Lung (tissue), 12 donors: ENCODE measurements around the gene RASGRP3. TPM values are rescaled to one million over a fixed set of nuclear protein-coding genes. Genes with fewer than 3 reads are reported as not detected.

Experiments
- ATAC-seq: fragments of 200-7000 bp; cut with Tn5 transposase; one replicate; pipeline ENCODE4 v1.9.1; 2020; ENCODE audit warnings: moderate number of reproducible peaks; ENCODE audit not compliant: insufficient read depth, low FRiP score
- DNase-seq, 3 donors: peaks; one replicate each; pipeline ENCODE4 v3.0.0-alpha.2; 2013 to 2017
- H3K27ac ChIP-seq, 2 donors: one replicate each; pipeline ENCODE4 v1.5.1; 2013; ENCODE audit warnings: mild to moderate bottlenecking in 2 of 2, moderate library complexity in 2 of 2, control low read depth in 1 of 2, inconsistent platforms in 1 of 2, low read depth in 1 of 2, low read length in 1 of 2
- H3K27me3 ChIP-seq, 3 donors: one replicate each; pipeline ENCODE4 v1.5.1; 2013; ENCODE audit warnings: low read length in 2 of 3; ENCODE audit not compliant: control insufficient read depth in 3 of 3, insufficient read depth in 3 of 3
- H3K36me3 ChIP-seq, 4 donors: one replicate each; pipeline ENCODE4 v1.5.1; 2013; ENCODE audit warnings: low read length in 4 of 4, mild to moderate bottlenecking in 1 of 4, moderate library complexity in 1 of 4; ENCODE audit not compliant: control insufficient read depth in 4 of 4, insufficient read depth in 4 of 4
- H3K4me1 ChIP-seq, 5 donors: one replicate each; pipeline ENCODE4 v1.5.1; 2013; ENCODE audit warnings: low read length in 5 of 5, mild to moderate bottlenecking in 2 of 5, moderate library complexity in 1 of 5; ENCODE audit not compliant: control insufficient read depth in 5 of 5, insufficient read depth in 5 of 5
- H3K4me3 ChIP-seq: one replicate; pipeline ENCODE4 v1.5.1; 2013; ENCODE audit warnings: mild to moderate bottlenecking, control low read depth, moderate library complexity
- H3K9ac ChIP-seq, 2 donors: one replicate each; pipeline ENCODE4 v1.5.1; 2013; ENCODE audit warnings: low read length in 2 of 2, control low read depth in 1 of 2; ENCODE audit not compliant: insufficient read depth in 1 of 2
- H3K9me3 ChIP-seq, 4 donors: one replicate each; pipeline ENCODE4 v1.5.1; 2013; ENCODE audit warnings: low read length in 3 of 4, mild to moderate bottlenecking in 1 of 4, moderate library complexity in 1 of 4; ENCODE audit not compliant: control insufficient read depth in 4 of 4, insufficient read depth in 3 of 4
- WGBS, 2 donors: extraction: QIAGEN DNeasy Blood & Tissue Kit; methylation state at CpG; one replicate each; pipeline ENCODE4 v1.1.7; 2013; 5-methylcytosine and 5-hydroxymethylcytosine counted together
- polyA plus RNA-seq, 2 donors: library from polyadenylated mRNA; stranded (reverse); fragments of 200-250 nt; gene quantifications; one replicate each; pipeline ENCODE4 v1.2.1, GENCODE V29; 2013
- total RNA-seq, 2 donors: library from RNA; depleted of rRNA in 1 of 2; stranded (reverse); fragments of >200 nt in 1 of 2; gene quantifications; one replicate each; pipeline ENCODE4 v1.2.1, GENCODE V29; 2014 to 2021
- TF ChIP-seq, protein P1 (sequence below): IDR thresholded peaks from 2 replicates; pipeline ENCODE4 v1.5.1; 2012; ENCODE audit warnings: mild to moderate bottlenecking; ENCODE audit errors: control extremely low read depth, extremely low read depth
- donor health status: control.
- donor health status: control.
- donor health status: Bipolar disorder and iron deficiency.
- donor health status: healthy.
- donor health status: DM: yes; HTN: yes; CAD: no.

The RASGRP3 gene
- total and polyA plus RNA-seq, 4 donors = 3.6 to 36.6 (median 10.5) TPM

DNA sequence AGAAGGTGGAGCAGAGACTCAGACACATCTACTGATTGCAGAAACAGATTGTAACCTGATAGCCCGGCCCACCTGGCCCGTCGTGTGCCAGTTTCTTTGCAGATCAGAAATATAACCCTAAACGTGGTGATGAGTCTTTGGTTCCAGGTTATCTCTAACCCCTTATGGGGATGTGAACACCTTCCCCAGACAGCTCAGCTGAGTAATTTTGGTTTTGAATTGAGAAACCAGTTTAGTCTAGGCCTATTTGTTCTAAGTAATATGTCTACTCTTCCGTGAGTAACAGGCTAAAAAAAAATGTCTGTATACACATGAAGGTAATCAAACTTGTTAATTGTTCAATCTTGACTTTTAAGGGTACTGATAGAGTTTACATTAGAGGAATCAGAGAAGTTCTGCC is 35.7 kb downstream of the RASGRP3 start:
- no peak overlapping the region for H3K27ac ChIP-seq
- no peak for ATAC-seq
- peaks cover 0 to 13% (median 0%) of the 10 kb centered on the region in 4 donors for H3K36me3 ChIP-seq
- no peaks in the 10 kb centered on the region for H3K9me3 ChIP-seq
- no peak overlapping the region for H3K4me3 ChIP-seq
- H3K27me3 ChIP-seq = no peaks in the 10 kb centered on the region
- no peak for DNase-seq
- TF ChIP-seq, protein P1, sequence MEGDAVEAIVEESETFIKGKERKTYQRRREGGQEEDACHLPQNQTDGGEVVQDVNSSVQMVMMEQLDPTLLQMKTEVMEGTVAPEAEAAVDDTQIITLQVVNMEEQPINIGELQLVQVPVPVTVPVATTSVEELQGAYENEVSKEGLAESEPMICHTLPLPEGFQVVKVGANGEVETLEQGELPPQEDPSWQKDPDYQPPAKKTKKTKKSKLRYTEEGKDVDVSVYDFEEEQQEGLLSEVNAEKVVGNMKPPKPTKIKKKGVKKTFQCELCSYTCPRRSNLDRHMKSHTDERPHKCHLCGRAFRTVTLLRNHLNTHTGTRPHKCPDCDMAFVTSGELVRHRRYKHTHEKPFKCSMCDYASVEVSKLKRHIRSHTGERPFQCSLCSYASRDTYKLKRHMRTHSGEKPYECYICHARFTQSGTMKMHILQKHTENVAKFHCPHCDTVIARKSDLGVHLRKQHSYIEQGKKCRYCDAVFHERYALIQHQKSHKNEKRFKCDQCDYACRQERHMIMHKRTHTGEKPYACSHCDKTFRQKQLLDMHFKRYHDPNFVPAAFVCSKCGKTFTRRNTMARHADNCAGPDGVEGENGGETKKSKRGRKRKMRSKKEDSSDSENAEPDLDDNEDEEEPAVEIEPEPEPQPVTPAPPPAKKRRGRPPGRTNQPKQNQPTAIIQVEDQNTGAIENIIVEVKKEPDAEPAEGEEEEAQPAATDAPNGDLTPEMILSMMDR = no peak
- no peak overlapping the region for H3K9ac ChIP-seq
- WGBS, 2 donors = 81 to 82% methylated on average over 5 of the region's 5 CpGs
- H3K4me1 ChIP-seq = peaks cover 0 to 25% (median 0%) of the 10 kb centered on the region in 5 donors

DNA sequence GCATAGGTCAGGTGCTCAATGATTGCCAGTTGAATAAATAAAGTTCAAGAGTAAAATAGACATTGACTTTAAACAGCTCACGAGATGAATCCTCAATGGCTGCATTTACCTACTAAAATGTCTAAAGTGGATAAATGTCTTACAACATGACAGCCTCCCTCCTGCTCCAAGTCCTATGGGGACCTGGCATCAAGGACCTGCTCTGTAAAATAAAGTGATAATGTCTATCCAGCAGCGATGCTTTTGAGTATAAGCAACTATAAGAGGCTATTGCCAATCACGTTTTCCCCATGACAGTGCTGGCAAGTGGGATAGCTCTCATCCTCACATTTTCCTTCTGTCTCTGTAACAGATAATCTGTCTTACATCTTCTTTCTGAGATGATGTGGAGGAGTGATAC is 37.0 kb downstream of the RASGRP3 start:
- Histone ChIP-seq H3K27me3 (no peaks in the 10 kb centered on the region), H3K9me3 (no peaks in the 10 kb centered on the region), H3K36me3 (peaks cover 0 to 15% (median 0%) of the 10 kb centered on the region in 4 donors), H3K4me3 (no peak overlapping the region), H3K9ac (no peak overlapping the region), H3K27ac (no peak overlapping the region), H3K4me1 (peaks cover 0 to 18% (median 0%) of the 10 kb centered on the region in 5 donors)
- TF ChIP-seq, protein P1 = no peak
- ATAC-seq (no peak), DNase-seq (no peak)
- 70 to 88% methylated on average over 3 of the region's 3 CpGs for WGBS, 2 donors

GRCh38 chr2:33516456-33516995 is 40.1 kb downstream of the RASGRP3 start:
- WGBS, 2 donors = 73 to 84% methylated on average over 2 of the region's 2 CpGs
- ATAC-seq (no peak), DNase-seq (peak in 2 of 3 donors; percentile 33 to 65)
- TF ChIP-seq, protein P1 = no peak
- Histone ChIP-seq H3K36me3 (peaks cover 0 to 15% (median 0%) of the 10 kb centered on the region in 4 donors), H3K27me3 (no peaks in the 10 kb centered on the region), H3K27ac (no peak overlapping the region), H3K4me1 (peaks cover 0 to 5% (median 3%) of the 10 kb centered on the region in 5 donors), H3K9me3 (no peaks in the 10 kb centered on the region), H3K4me3 (no peak overlapping the region), H3K9ac (no peak overlapping the region)

DNA sequence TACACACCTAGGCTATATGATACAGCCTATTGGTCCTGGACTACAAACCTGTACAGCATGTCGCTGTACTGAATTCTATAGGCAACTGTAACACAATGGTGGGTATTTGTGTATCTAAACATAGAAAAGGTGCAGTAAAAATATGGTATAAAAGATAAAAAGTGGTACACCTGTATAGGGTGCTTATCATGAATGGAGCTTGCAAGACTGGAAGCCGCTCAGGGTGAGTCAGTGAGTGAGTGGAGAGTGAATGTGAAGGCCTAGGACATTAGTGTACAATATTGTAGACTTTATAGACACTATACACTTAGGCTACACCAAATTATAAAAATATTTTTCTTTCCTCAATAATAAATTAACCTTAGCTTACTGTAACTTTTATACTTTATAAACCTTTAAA is 41.8 kb downstream of the RASGRP3 start:
- WGBS, 2 donors = 72 to 100% methylated on average over 2 of the region's 2 CpGs
- Histone ChIP-seq H3K9me3 (no peaks in the 10 kb centered on the region), H3K27ac (no peak overlapping the region), H3K27me3 (no peaks in the 10 kb centered on the region), H3K9ac (no peak overlapping the region), H3K4me3 (no peak overlapping the region), H3K4me1 (peaks cover 0 to 14% (median 0%) of the 10 kb centered on the region in 5 donors), H3K36me3 (peaks cover 0 to 15% (median 0%) of the 10 kb centered on the region in 4 donors)
- TF ChIP-seq, protein P1 = no peak
- DNase-seq = no peak
- ATAC-seq = no peak
